Measurements from ENCODE around the gene SLC22A1.
"Not testable (repeated sequence)": the region's sequence is repeated elsewhere in the genome, so short reads cannot be mapped to it uniquely, and the experiment has no call there.

The SLC22A1 gene

GRCh38 chr6:160124007-160124406 lies 2.4 kb downstream of the SLC22A1 start:
- DNase-seq (ENCODE audit: low read depth in 2 of 2): no peak

GRCh38 chr6:160124605-160125004 lies 3.0 kb downstream of the SLC22A1 start:
- DNase-seq (ENCODE audit: low read depth in 2 of 2): no peak

GRCh38 chr6:160125105-160125504 lies 3.5 kb downstream of the SLC22A1 start:
- not testable (repeated sequence) for DNase-seq (ENCODE audit: low read depth in 2 of 2)

- no peak for DNase-seq (ENCODE audit: low read depth in 2 of 2)
These were observed 5.9 kb downstream of the SLC22A1 start for GRCh38 chr6:160127270-160128124.

- no peak for DNase-seq (ENCODE audit: low read depth in 2 of 2)
These were observed 6.6 kb downstream of the SLC22A1 start for GRCh38 chr6:160128125-160128683.

GRCh38 chr6:160128879-160129516 lies 7.4 kb downstream of the SLC22A1 start:
- no peak for DNase-seq (ENCODE audit: low read depth in 2 of 2)

GRCh38 chr6:160129881-160130615 lies 8.4 kb downstream of the SLC22A1 start:
- DNase-seq (ENCODE audit: low read depth in 2 of 2): no peak

GRCh38 chr6:160130729-160131484 lies 9.3 kb downstream of the SLC22A1 start:
- DNase-seq (ENCODE audit: low read depth in 2 of 2): no peak

GRCh38 chr6:160131636-160132296 lies 10.2 kb downstream of the SLC22A1 start:
- DNase-seq (ENCODE audit: low read depth in 2 of 2): no peak

GRCh38 chr6:160132297-160132637 lies 10.7 kb downstream of the SLC22A1 start:
- DNase-seq (ENCODE audit: low read depth in 2 of 2): no peak

- no peak for DNase-seq (ENCODE audit: low read depth in 2 of 2)
These were observed 11.2 kb downstream of the SLC22A1 start for GRCh38 chr6:160132776-160133338.

GRCh38 chr6:160133441-160134336 lies 12.1 kb downstream of the SLC22A1 start:
- no peak for DNase-seq (ENCODE audit: low read depth in 2 of 2)

GRCh38 chr6:160134337-160134751 lies 12.7 kb downstream of the SLC22A1 start:
- DNase-seq (ENCODE audit: low read depth in 2 of 2): not testable (repeated sequence)

- no peak for DNase-seq (ENCODE audit: low read depth in 2 of 2)
These were observed 13.3 kb downstream of the SLC22A1 start for GRCh38 chr6:160134779-160135547.

- no peak for DNase-seq (ENCODE audit: low read depth in 2 of 2)
These were observed 14.5 kb downstream of the SLC22A1 start for GRCh38 chr6:160135907-160136655.

GRCh38 chr6:160137130-160137988 lies 15.7 kb downstream of the SLC22A1 start:
- no peak for DNase-seq (ENCODE audit: low read depth in 2 of 2)

Data from stimulated activated CD8-positive, alpha-beta memory T cell treated with anti-CD3 and anti-CD28 coated beads, Interleukin-7, amount 100 ng/mL, for 1 hour (primary cell).